Panc1 (cell line): ENCODE data around the gene RCBTB2. TPM values are rescaled to one million over a fixed set of nuclear protein-coding genes. Genes with fewer than 3 reads are reported as not detected.

Experiments
- total RNA-seq: library from RNA; stranded (reverse); gene quantifications from one replicate; pipeline ENCODE4 v1.2.1, GENCODE V29; 2021; ENCODE audit not compliant: unreplicated experiment

RCBTB2 gene
- total RNA-seq, 1 experiment from 2014 or later, result 4.4 TPM

Other genes with a start within 250 kb of the RCBTB2 start
- gene RB1, start 229.3 kb downstream of the RCBTB2 start, total RNA-seq, result 36.0 TPM
- gene LPAR6, start 120.0 kb downstream of the RCBTB2 start, total RNA-seq, result 3.9 TPM
- not detected for gene CYSLTR2, start 120.8 kb upstream of the RCBTB2 start, total RNA-seq